DND-41 (cell line): Measurements from ENCODE around the gene POU2AF3.

ENCODE experiments used
- ATAC-seq: fragments of 200-7000 bp; cut with Tn5 transposase; 3 replicates; pipeline ENCODE4 v1.9.1; 2021; ENCODE audit warnings: low read depth; ENCODE audit not compliant: insufficient read depth
- DNase-seq: peaks from one replicate; pipeline ENCODE4 v3.0.0-alpha.2; 2020
- H2AFZ ChIP-seq: 2 replicates; pipeline ENCODE4 v1.6.0; 2012; ENCODE audit warnings: low read depth, low read length
- H3K27ac ChIP-seq: 2 replicates; pipeline ENCODE4 v1.5.1; 2012; ENCODE audit warnings: low read length, inconsistent platforms
- H3K27me3 ChIP-seq: fragments of 200-600 bp; sonication (generic); 2 replicates; pipeline ENCODE4 v1.6.0; 2012; ENCODE audit warnings: low read length, mild to moderate bottlenecking, inconsistent platforms; ENCODE audit not compliant: insufficient read depth, poor library complexity
- H3K36me3 ChIP-seq: 2 replicates; pipeline ENCODE4 v1.5.1; 2012; ENCODE audit warnings: low read length, inconsistent platforms; ENCODE audit not compliant: insufficient read depth
- H3K4me1 ChIP-seq: 2 replicates; pipeline ENCODE4 v1.5.1; 2012; ENCODE audit warnings: mild to moderate bottlenecking, low read length; ENCODE audit not compliant: insufficient read depth
- H3K4me2 ChIP-seq: 2 replicates; pipeline ENCODE4 v1.6.0; 2012; ENCODE audit warnings: mild to moderate bottlenecking, moderate library complexity, low read length, inconsistent platforms; ENCODE audit not compliant: insufficient read depth
- H3K4me3 ChIP-seq, 2 experiments: fragments of 200-600 bp in 1 of 2; shearing (Covaris generic) in 1 of 2; 2 replicates each; pipeline ENCODE4 v1.5.1; 2012 to 2016; ENCODE audit warnings: inconsistent platforms in 2 of 2, low read length in 2 of 2, mild to moderate bottlenecking in 2 of 2, low read depth in 1 of 2, moderate library complexity in 1 of 2
- H3K79me2 ChIP-seq: 2 replicates; pipeline ENCODE4 v1.6.0; 2012; ENCODE audit warnings: low read length, inconsistent platforms; ENCODE audit not compliant: insufficient read depth
- H3K9ac ChIP-seq: 2 replicates; pipeline ENCODE4 v1.6.0; 2012; ENCODE audit warnings: low read depth, mild to moderate bottlenecking, inconsistent platforms, low read length, moderate library complexity
- H3K9me3 ChIP-seq: 2 replicates; pipeline ENCODE4 v1.5.1; 2012; ENCODE audit warnings: low read length, moderate library complexity, mild to moderate bottlenecking, inconsistent platforms; ENCODE audit not compliant: insufficient read depth, severe bottlenecking
- H4K20me1 ChIP-seq: 2 replicates; pipeline ENCODE4 v1.6.0; 2012; ENCODE audit warnings: low read length; ENCODE audit not compliant: insufficient read depth
- EZH2 ChIP-seq: IDR thresholded peaks from 3 replicates; pipeline ENCODE4 v1.6.1; 2012; ENCODE audit warnings: borderline replicate concordance, low read depth, mild to moderate bottlenecking, moderate library complexity, low read length, inconsistent platforms; ENCODE audit not compliant: severe bottlenecking
- TF ChIP-seq, protein P1 (sequence below): IDR thresholded peaks from 2 replicates; pipeline ENCODE4 v1.5.1; 2012; ENCODE audit warnings: borderline replicate concordance, low read length, moderate library complexity, mild to moderate bottlenecking; ENCODE audit not compliant: poor library complexity, severe bottlenecking; ENCODE audit errors: extremely low read depth

Gene POU2AF3

DNA sequence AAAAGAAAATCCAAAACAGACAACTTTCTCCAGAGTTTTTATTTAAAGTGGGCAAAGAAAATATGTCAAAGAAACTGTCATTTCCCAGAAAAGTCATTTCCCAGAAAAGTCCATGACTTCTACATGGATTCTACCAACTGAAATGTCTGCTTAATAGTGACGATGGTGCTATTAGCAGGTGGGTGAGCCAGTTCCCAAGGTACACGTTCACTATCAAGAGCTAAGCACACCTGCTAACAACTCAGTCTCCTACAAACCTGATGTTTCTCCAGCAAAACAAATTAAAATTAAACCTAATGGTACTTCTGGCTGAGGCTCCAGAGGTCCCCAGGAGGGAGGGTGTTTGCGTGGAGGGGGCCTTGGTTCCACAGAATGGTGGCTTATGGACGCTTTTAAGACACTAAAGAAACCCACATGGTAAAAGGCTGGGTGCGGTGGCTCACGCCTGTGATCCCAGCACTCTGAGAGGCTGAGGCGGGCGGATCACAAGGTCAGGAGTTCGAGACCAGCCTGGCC is 53.9 kb downstream of the POU2AF3 start:
- H3K9me3 ChIP-seq = no peaks in the 10 kb centered on the region
- DNase-seq (no peak), ATAC-seq (no peak)
- no peaks in the 10 kb centered on the region for H3K27me3 ChIP-seq
- H3K4me3 ChIP-seq = no peak overlapping the region
- no peak overlapping the region for H3K27ac ChIP-seq
- no peaks in the 10 kb centered on the region for H3K4me1 ChIP-seq
- TF ChIP-seq EZH2 = no peak
- TF ChIP-seq, protein P1, sequence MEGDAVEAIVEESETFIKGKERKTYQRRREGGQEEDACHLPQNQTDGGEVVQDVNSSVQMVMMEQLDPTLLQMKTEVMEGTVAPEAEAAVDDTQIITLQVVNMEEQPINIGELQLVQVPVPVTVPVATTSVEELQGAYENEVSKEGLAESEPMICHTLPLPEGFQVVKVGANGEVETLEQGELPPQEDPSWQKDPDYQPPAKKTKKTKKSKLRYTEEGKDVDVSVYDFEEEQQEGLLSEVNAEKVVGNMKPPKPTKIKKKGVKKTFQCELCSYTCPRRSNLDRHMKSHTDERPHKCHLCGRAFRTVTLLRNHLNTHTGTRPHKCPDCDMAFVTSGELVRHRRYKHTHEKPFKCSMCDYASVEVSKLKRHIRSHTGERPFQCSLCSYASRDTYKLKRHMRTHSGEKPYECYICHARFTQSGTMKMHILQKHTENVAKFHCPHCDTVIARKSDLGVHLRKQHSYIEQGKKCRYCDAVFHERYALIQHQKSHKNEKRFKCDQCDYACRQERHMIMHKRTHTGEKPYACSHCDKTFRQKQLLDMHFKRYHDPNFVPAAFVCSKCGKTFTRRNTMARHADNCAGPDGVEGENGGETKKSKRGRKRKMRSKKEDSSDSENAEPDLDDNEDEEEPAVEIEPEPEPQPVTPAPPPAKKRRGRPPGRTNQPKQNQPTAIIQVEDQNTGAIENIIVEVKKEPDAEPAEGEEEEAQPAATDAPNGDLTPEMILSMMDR = no peak
- no peak overlapping the region for H3K4me2 ChIP-seq
- H4K20me1 ChIP-seq = no peaks in the 10 kb centered on the region
- H2AFZ ChIP-seq = no peak overlapping the region
- no peak overlapping the region for H3K9ac ChIP-seq
- H3K79me2 ChIP-seq = no peaks in the 10 kb centered on the region
- no peaks in the 10 kb centered on the region; the same call in 1 of the 2 replicates for H3K36me3 ChIP-seq

DNA sequence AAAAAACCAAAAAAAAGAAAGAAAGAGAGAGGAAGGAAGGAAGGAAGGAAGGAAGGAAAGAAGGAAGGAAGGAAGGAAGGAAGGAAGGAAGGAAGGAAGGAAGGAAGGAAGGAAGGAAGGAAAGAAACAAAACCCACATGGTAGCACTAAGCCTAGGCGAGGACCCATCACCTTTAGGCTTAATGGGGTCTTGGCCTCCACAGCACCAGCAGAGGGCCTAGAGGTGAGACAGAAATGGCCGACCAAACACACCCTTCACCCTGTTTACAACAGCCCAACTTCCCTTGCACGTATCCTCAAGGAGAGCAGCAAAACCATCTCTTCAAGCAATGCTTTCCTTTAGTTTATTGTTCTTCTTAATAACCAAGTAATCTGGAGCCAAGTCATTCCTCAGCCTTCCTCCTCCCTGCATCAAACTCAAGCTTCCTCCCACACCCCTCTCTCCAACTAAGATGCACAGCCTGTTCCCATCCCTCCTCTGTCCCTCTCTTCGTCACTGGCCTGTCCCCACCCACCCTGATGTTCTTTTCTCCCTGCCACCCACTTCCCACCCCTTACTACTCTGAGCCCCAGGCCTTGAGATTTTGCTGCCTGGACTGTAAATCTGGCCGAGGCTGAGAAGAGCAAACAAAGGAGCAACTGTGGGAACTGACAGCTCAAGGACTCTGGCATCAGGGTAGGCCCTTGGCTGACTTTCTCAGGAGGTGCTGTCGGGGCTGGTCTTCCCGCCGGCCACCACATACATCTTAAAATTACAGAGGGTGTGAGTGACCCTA is 54.8 kb downstream of the POU2AF3 start:
- H3K9ac ChIP-seq = no peak overlapping the region
- ATAC-seq (no peak), DNase-seq (no peak)
- H3K9me3 ChIP-seq = no peaks in the 10 kb centered on the region
- H3K4me2 ChIP-seq = no peak overlapping the region
- H4K20me1 ChIP-seq = no peaks in the 10 kb centered on the region
- no peaks in the 10 kb centered on the region; the same call in 1 of the 2 replicates for H3K36me3 ChIP-seq
- H2AFZ ChIP-seq = no peak overlapping the region
- TF ChIP-seq, protein P1 = no peak
- no peak for TF ChIP-seq EZH2
- H3K4me1 ChIP-seq = no peaks in the 10 kb centered on the region
- H3K79me2 ChIP-seq = no peaks in the 10 kb centered on the region
- H3K27me3 ChIP-seq = no peaks in the 10 kb centered on the region
- H3K4me3 ChIP-seq = no peak overlapping the region
- H3K27ac ChIP-seq = no peak overlapping the region

DNA sequence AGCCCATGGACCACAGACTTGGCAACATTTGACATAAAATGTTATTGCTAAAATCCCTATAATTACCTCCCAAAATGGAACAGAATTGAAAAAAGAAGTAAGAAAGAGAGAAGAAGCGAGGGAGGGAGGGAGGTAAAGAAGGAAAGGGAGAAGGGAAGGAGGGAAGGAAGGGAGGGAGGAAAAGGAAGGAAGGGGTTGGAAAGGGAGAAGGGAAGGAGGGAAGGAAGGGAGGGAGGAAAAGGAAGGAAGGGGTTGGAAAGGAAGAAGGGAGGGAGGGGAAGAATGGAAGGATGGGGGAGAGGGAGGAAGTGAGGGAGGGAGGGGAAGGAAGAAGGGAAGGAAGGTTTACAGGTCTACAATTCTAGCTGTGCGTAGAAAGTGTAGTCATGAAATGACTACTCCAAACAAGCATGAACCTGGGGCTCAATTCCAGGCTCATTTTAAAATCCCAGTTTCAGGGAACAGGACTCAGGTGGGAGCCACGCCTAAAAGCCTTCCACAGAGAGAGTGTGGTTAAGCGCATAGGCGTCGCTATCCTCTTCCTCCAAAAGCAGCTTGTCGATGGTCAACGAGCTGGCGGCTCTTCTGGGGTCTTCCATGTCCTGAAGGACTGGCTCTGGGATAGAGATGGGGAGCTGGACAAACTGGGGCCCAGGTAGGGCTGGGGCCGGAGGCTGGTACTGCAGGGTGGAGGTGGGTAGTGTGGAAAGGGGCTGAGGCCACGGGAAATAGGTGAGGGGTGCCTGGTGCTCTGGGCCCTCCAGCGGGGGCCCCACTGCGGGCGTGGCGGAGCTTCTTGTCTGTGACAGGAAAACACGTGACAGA is 55.6 kb downstream of the POU2AF3 start:
- ATAC-seq (no peak), DNase-seq (no peak)
- no peaks in the 10 kb centered on the region for H3K27me3 ChIP-seq
- no peaks in the 10 kb centered on the region for H3K79me2 ChIP-seq
- H3K4me3 ChIP-seq = no peak overlapping the region
- H2AFZ ChIP-seq = no peak overlapping the region
- H4K20me1 ChIP-seq = no peaks in the 10 kb centered on the region
- no peaks in the 10 kb centered on the region for H3K4me1 ChIP-seq
- no peaks in the 10 kb centered on the region for H3K9me3 ChIP-seq
- TF ChIP-seq EZH2 = no peak
- TF ChIP-seq, protein P1 = no peak
- no peak overlapping the region for H3K27ac ChIP-seq
- H3K4me2 ChIP-seq = no peak overlapping the region
- no peaks in the 10 kb centered on the region; the same call in 1 of the 2 replicates for H3K36me3 ChIP-seq
- no peak overlapping the region for H3K9ac ChIP-seq
